HPDE6-E6E7 (cell line): ENCODE measurements around the gene NR4A2.

Source experiments
- DNase-seq: peaks from one replicate; pipeline ENCODE4 v3.0.0; 2011; ENCODE audit warnings: missing footprints; ENCODE audit errors: extremely low spot score

The NR4A2 gene

GRCh38 chr2:156332534-156333273 lies at the start of gene NR4A2:
NR4A2 (minus strand) TSS chr2:156332721; CDS start chr2:156330186, 2,535 bp downstream.
- peak; percentile 80 for DNase-seq

GRCh38 chr2:156380117-156380645 lies 47.7 kb upstream of the NR4A2 start:
- no peak for DNase-seq

GRCh38 chr2:156379714-156380113 lies 47.2 kb upstream of the NR4A2 start:
- no peak for DNase-seq

GRCh38 chr2:156379071-156379470 lies 46.5 kb upstream of the NR4A2 start:
- no peak for DNase-seq

- DNase-seq, result no peak
Measured at GRCh38 chr2:156366753-156367152, 34.2 kb upstream of the NR4A2 start.

- DNase-seq, result no peak
Measured at GRCh38 chr2:156363141-156363540, 30.6 kb upstream of the NR4A2 start.

- DNase-seq, result peak; percentile 41
Measured at GRCh38 chr2:156356014-156356754, 23.7 kb upstream of the NR4A2 start.

GRCh38 chr2:156352911-156353310 lies 20.4 kb upstream of the NR4A2 start:
- DNase-seq, result no peak

- DNase-seq, result no peak
Measured at GRCh38 chr2:156350374-156351142, 18.0 kb upstream of the NR4A2 start.

- no peak for DNase-seq
Measured at GRCh38 chr2:156349605-156350004, 17.1 kb upstream of the NR4A2 start.

- DNase-seq, result no peak
Measured at GRCh38 chr2:156349161-156349560, 16.6 kb upstream of the NR4A2 start.

GRCh38 chr2:156347431-156347830 lies 14.9 kb upstream of the NR4A2 start:
- DNase-seq, result no peak

GRCh38 chr2:156346731-156347130 lies 14.2 kb upstream of the NR4A2 start:
- DNase-seq, result no peak

GRCh38 chr2:156345582-156345981 lies 13.1 kb upstream of the NR4A2 start:
- DNase-seq, result no peak

GRCh38 chr2:156343940-156344301 lies 11.4 kb upstream of the NR4A2 start:
- no peak for DNase-seq

GRCh38 chr2:156343096-156343939 lies 10.8 kb upstream of the NR4A2 start:
- no peak for DNase-seq

- peak; percentile 67 for DNase-seq
Measured at GRCh38 chr2:156342254-156343095, 10.0 kb upstream of the NR4A2 start.

- peak; percentile 82 for DNase-seq
Measured at GRCh38 chr2:156341452-156342253, 9.1 kb upstream of the NR4A2 start.

- DNase-seq, result no peak
Measured at GRCh38 chr2:156340804-156341451, 8.4 kb upstream of the NR4A2 start.
